Tibial nerve (tissue), 4 donors: ENCODE data around the gene MAP3K4. TPM values are rescaled to one million over a fixed set of nuclear protein-coding genes. Genes with fewer than 3 reads are reported as not detected.
A peak's percentile ranks its signal among the peaks of the same experiment; 100 is the strongest.

Source experiments
- DNase-seq, 2 donors: peaks; one replicate each; pipeline ENCODE4 v3.0.0-alpha.2; 2019; ENCODE audit warnings: low spot score in 2 of 2
- H3K27ac ChIP-seq, 4 donors: fragments of 200-600 bp; sonication (generic) in 3 of 4; one replicate each; pipeline ENCODE4 v1.5.1; 2017 to 2019; ENCODE audit warnings: mild to moderate bottlenecking in 1 of 4
- H3K27me3 ChIP-seq, 2 donors: fragments of 200-600 bp; sonication (generic) in 1 of 2; one replicate each; pipeline versions ENCODE4 v1.5.1 to v1.6.0; 2017 to 2019
- H3K36me3 ChIP-seq, 3 donors: fragments of 200-600 bp; sonication (generic); one replicate each; pipeline ENCODE4 v1.5.1; 2018 to 2019
- H3K4me1 ChIP-seq, 4 donors: fragments of 200-600 bp; sonication (generic) in 3 of 4; one replicate each; pipeline ENCODE4 v1.5.1; 2017 to 2019
- H3K4me3 ChIP-seq, 4 donors: fragments of 200-600 bp; sonication (generic) in 3 of 4; one replicate each; pipeline ENCODE4 v1.5.1; 2017 to 2019; ENCODE audit warnings: mild to moderate bottlenecking in 1 of 4, moderate library complexity in 1 of 4
- H3K9me3 ChIP-seq, 4 donors: fragments of 200-600 bp; sonication (generic) in 3 of 4; one replicate each; pipeline ENCODE4 v1.5.1; 2017 to 2019
- EP300 ChIP-seq, 2 donors: sonication (generic); formaldehyde crosslinking; IDR thresholded peaks; one replicate each; pipeline ENCODE4 v1.6.1; 2017; ENCODE audit warnings: antibody characterized with exemption in 2 of 2, mild to moderate bottlenecking in 1 of 2
- POLR2A ChIP-seq, 2 donors: fragments of 450-650 bp; IDR thresholded peaks; one replicate each; pipeline ENCODE4 v1.6.1; 2017; ENCODE audit warnings: antibody characterized with exemption in 2 of 2, mild to moderate bottlenecking in 2 of 2, moderate library complexity in 2 of 2
- WGBS, 2 donors: methylation state at CpG; one replicate each; pipeline ENCODE4 v1.1.5; 2018; 5-methylcytosine and 5-hydroxymethylcytosine counted together
- total RNA-seq, 4 donors: library from RNA; depleted of rRNA; stranded (reverse); fragments of >200 nt; gene quantifications; one replicate each; pipeline ENCODE4 v1.1.0, GENCODE V29; 2016
- TF ChIP-seq, protein P1 (sequence below), 5 experiments: fragments of 200-600 bp in 3 of 5; fragments of 450-650 bp in 2 of 5; sonication (generic) in 3 of 5; IDR thresholded peaks; one replicate each; pipeline ENCODE4 v1.5.1; 2016 to 2019; ENCODE audit warnings: antibody characterized with exemption in 5 of 5, mild to moderate bottlenecking in 3 of 5, moderate library complexity in 2 of 5

MAP3K4 gene
- total RNA-seq, 4 donors from 2014 or later, result 42.9 to 63.0 (median 56.0) TPM

DNA sequence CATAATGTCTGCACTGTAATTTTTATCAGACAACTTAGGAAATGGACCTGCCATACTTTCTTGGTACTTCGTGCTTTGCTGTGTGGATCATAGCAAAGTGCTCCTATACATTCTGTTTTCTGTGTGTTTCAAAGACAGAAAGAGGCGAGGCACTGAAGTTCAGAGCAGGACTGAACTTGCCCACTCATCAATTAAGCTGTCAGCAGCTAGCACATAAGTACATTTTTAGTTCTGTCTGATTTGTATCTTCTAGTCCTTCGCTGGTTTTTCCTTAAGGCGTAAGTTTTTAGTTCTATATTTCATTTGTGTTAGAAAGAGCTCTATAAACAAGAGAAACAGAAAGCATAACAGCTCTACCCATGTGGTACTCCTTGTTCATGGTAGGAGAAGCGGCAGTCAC, 42.1 kb downstream of the MAP3K4 start:
- 81% methylated on average over 5 of the region's 5 CpGs for WGBS, 2 donors
- peaks cover 0 to 26% (median 0%) of the 10 kb centered on the region in 3 donors for H3K36me3 ChIP-seq
- H3K27ac ChIP-seq, result no peak overlapping the region
- no peak overlapping the region for H3K4me3 ChIP-seq
- TF ChIP-seq, protein P1, sequence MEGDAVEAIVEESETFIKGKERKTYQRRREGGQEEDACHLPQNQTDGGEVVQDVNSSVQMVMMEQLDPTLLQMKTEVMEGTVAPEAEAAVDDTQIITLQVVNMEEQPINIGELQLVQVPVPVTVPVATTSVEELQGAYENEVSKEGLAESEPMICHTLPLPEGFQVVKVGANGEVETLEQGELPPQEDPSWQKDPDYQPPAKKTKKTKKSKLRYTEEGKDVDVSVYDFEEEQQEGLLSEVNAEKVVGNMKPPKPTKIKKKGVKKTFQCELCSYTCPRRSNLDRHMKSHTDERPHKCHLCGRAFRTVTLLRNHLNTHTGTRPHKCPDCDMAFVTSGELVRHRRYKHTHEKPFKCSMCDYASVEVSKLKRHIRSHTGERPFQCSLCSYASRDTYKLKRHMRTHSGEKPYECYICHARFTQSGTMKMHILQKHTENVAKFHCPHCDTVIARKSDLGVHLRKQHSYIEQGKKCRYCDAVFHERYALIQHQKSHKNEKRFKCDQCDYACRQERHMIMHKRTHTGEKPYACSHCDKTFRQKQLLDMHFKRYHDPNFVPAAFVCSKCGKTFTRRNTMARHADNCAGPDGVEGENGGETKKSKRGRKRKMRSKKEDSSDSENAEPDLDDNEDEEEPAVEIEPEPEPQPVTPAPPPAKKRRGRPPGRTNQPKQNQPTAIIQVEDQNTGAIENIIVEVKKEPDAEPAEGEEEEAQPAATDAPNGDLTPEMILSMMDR (IDR thresholded peaks at IDR 0.05), result no peak
- TF ChIP-seq POLR2A (IDR thresholded peaks at IDR 0.05) (no peak), EP300 (IDR thresholded peaks at IDR 0.05) (no peak)
- DNase-seq, result no peak
- no peaks in the 10 kb centered on the region for H3K27me3 ChIP-seq
- no peaks in the 10 kb centered on the region for H3K9me3 ChIP-seq
- peaks cover 0 to 56% (median 8%) of the 10 kb centered on the region in 4 donors for H3K4me1 ChIP-seq

DNA sequence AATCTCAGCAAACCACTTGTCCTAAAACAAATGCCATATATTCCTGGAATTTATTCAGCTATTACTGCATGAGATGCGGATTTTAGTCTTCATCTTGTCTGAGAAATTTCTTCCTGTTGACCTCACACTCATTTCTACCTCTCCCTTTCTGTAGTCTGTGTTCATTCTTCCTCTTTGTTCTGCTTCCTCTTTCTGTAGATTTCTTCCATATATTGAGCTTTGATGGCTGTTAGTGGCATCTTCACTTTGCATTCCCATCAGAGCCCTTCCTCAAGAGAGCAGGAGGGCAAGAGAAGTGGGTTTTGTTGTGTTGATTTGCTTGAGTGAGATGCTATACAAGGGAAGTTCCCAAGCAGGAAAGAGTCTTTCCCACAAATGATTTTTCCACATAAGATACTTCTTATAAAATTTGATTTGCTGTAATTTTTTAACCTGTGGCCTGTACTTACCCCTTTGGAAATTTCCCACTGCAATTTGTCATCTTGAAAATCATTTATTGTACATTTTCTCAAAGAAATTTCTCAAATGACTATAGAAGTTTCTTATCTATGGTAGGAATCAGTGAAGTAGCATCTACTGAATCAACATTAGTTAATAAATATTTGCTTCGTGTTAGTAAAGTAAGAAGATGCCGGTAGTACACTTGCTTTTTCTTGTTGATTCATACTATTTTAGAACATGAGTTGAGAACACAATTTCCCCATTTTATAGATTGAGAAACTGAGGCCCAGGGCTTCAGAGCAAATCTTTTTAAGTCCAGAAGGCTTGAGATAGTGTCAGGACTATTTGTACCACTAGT, 43.8 kb downstream of the MAP3K4 start:
- peaks cover 0 to 31% (median 0%) of the 10 kb centered on the region in 3 donors for H3K36me3 ChIP-seq
- no peaks in the 10 kb centered on the region for H3K9me3 ChIP-seq
- peaks cover 0 to 48% (median 6%) of the 10 kb centered on the region in 4 donors for H3K4me1 ChIP-seq
- no peak overlapping the region for H3K27ac ChIP-seq
- DNase-seq, result no peak
- WGBS, 2 donors, result 93 to 95% methylated on average over 3 of the region's 3 CpGs
- TF ChIP-seq POLR2A (IDR thresholded peaks at IDR 0.05), result no peak
- TF ChIP-seq, protein P1 (IDR thresholded peaks at IDR 0.05), result no peak
- no peak for TF ChIP-seq EP300 (IDR thresholded peaks at IDR 0.05)
- H3K27me3 ChIP-seq, result no peaks in the 10 kb centered on the region
- H3K4me3 ChIP-seq, result no peak overlapping the region

DNA sequence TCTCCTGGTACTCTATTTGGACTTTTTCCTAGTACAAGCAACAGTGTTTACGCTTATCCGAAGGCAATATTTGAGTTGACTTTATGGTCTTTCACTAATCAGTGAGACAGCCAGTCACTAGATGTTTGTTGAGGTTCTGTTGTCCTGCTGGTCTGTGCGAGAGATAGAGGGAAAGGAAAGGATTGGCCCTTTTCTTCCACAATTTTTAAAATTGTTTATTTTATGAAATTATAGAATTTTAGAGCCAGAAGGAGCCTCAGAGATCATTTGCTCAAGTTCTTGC, 44.4 kb downstream of the MAP3K4 start:
- DNase-seq, result no peak
- TF ChIP-seq EP300 (IDR thresholded peaks at IDR 0.05), result no peak
- TF ChIP-seq, protein P1 (IDR thresholded peaks at IDR 0.05), result no peak
- no peak for TF ChIP-seq POLR2A (IDR thresholded peaks at IDR 0.05)
- H3K36me3 ChIP-seq, result peaks cover 0 to 35% (median 0%) of the 10 kb centered on the region in 3 donors
- peaks cover 0 to 48% (median 6%) of the 10 kb centered on the region in 4 donors for H3K4me1 ChIP-seq
- no peak overlapping the region for H3K4me3 ChIP-seq
- WGBS, 2 donors, result 94 to 95% methylated on average over 3 of the region's 3 CpGs
- H3K9me3 ChIP-seq, result no peaks in the 10 kb centered on the region
- H3K27ac ChIP-seq, result no peak overlapping the region
- no peaks in the 10 kb centered on the region for H3K27me3 ChIP-seq

DNA sequence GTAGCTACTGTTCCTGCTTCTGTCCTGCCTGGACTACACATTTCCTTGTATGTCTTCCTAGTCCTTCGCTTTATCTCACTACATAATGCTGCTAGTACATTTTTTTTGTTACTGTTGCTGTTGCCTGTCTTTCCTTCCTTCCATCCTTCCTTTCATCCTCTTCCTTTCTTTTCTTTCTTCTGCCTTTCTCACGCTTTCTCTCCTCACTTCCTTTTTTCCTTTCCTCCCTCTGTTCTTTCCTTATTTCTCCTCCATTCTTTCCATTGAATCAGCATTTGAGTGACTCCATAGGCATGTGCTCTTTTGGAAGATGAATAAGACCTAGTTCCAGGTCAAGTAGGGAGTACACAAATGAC, 46.3 kb downstream of the MAP3K4 start:
- Histone ChIP-seq H3K27me3 (no peaks in the 10 kb centered on the region), H3K27ac (peak overlapping the region in 1 of 4 donors; percentile 45), H3K4me3 (no peak overlapping the region), H3K36me3 (peaks cover 0 to 54% (median 0%) of the 10 kb centered on the region in 3 donors), H3K4me1 (peaks cover 0 to 30% (median 0%) of the 10 kb centered on the region in 4 donors), H3K9me3 (no peaks in the 10 kb centered on the region)
- TF ChIP-seq POLR2A (IDR thresholded peaks at IDR 0.05) (no peak), EP300 (IDR thresholded peaks at IDR 0.05) (no peak)
- TF ChIP-seq, protein P1 (IDR thresholded peaks at IDR 0.05), result no peak
- 82 to 90% methylated on average over 2 of the region's 2 CpGs for WGBS, 2 donors
- DNase-seq, result no peak

DNA sequence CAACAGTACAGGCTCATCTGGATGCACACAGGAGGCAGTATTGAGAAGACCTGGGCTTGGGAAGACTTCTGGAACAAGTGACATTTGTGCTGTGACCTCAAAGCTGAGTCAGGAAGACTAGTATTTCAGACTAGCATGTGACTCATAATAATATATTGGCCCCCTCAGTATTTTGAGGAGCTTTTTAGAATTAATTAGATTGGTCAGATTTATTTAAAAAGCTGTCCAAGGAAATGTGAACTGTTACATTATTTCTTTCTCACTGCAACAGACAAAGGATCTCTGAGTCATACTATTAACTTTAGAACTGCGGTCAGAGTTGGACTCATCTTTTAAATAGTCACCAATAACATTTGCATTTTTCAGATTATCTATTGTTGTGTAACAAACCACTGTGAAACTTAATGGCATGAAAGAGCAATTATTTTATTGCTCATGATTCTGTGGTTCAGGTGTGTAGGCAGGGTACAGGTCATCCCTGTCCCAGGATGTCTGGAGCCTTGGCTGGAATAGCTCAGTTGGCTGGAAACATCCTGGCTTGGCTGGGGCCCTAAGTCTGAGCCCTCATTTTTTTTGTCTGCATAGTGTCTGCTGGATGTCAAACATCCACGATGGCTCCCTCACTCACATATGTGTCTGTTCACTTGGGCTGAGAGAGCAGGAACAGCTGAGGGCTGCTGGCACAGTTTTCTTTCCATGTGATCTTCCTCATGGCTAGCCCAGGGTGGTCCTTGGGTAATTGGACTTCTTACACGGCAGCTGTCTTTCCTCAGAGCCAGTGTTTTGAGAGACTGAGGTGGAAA, 46.9 kb downstream of the MAP3K4 start:
- no peaks in the 10 kb centered on the region for H3K9me3 ChIP-seq
- H3K4me3 ChIP-seq, result no peak overlapping the region
- no peak for TF ChIP-seq POLR2A (IDR thresholded peaks at IDR 0.05)
- TF ChIP-seq EP300 (IDR thresholded peaks at IDR 0.05), result no peak
- TF ChIP-seq, protein P1 (IDR thresholded peaks at IDR 0.05), result no peak
- peak overlapping the region in 1 of 4 donors; percentile 45 for H3K27ac ChIP-seq
- 57 to 58% methylated on average over 3 of the region's 3 CpGs for WGBS, 2 donors
- no peak for DNase-seq
- peaks cover 0 to 57% (median 0%) of the 10 kb centered on the region in 3 donors for H3K36me3 ChIP-seq
- peaks cover 0 to 24% (median 0%) of the 10 kb centered on the region in 4 donors for H3K4me1 ChIP-seq
- H3K27me3 ChIP-seq, result no peaks in the 10 kb centered on the region
